GM12874 (cell line): ENCODE results near the gene ZFHX3.

Experiments used
- TF ChIP-seq, protein P1 (sequence below): IDR thresholded peaks from 2 replicates; pipeline ENCODE4 v1.5.1; 2011; ENCODE audit warnings: low read depth, mild to moderate bottlenecking, control low read depth, low read length, moderate library complexity; ENCODE audit not compliant: insufficient read depth

Gene ZFHX3

GRCh38 chr16:72850853-72851252 lies 197.1 kb downstream of the ZFHX3 start:
- TF ChIP-seq, protein P1, sequence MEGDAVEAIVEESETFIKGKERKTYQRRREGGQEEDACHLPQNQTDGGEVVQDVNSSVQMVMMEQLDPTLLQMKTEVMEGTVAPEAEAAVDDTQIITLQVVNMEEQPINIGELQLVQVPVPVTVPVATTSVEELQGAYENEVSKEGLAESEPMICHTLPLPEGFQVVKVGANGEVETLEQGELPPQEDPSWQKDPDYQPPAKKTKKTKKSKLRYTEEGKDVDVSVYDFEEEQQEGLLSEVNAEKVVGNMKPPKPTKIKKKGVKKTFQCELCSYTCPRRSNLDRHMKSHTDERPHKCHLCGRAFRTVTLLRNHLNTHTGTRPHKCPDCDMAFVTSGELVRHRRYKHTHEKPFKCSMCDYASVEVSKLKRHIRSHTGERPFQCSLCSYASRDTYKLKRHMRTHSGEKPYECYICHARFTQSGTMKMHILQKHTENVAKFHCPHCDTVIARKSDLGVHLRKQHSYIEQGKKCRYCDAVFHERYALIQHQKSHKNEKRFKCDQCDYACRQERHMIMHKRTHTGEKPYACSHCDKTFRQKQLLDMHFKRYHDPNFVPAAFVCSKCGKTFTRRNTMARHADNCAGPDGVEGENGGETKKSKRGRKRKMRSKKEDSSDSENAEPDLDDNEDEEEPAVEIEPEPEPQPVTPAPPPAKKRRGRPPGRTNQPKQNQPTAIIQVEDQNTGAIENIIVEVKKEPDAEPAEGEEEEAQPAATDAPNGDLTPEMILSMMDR: no peak

- TF ChIP-seq, protein P1: no peak
Observed at GRCh38 chr16:72850021-72850420, 197.9 kb downstream of the ZFHX3 start.

- TF ChIP-seq, protein P1: no peak
Observed at GRCh38 chr16:72848759-72849664, 198.9 kb downstream of the ZFHX3 start.

DNA sequence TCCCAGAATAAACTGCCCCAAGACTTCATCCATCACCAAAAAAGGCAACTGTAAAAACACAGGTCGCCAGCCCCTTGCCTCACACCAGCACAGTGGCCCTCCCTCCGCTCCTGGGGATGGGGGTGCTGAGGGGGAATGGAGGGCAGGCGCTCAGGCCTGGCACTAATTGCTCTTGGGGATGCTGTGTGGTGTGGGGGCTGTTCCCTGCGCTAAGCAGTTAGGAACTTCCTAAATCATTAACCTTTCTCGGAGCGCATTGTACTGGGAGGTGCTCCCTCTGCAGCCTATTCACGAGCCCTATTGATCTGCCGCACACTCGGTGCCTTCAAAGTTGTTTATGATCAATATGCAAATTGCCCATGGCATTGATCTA lies 199.9 kb downstream of the ZFHX3 start:
- TF ChIP-seq, protein P1: no peak

DNA sequence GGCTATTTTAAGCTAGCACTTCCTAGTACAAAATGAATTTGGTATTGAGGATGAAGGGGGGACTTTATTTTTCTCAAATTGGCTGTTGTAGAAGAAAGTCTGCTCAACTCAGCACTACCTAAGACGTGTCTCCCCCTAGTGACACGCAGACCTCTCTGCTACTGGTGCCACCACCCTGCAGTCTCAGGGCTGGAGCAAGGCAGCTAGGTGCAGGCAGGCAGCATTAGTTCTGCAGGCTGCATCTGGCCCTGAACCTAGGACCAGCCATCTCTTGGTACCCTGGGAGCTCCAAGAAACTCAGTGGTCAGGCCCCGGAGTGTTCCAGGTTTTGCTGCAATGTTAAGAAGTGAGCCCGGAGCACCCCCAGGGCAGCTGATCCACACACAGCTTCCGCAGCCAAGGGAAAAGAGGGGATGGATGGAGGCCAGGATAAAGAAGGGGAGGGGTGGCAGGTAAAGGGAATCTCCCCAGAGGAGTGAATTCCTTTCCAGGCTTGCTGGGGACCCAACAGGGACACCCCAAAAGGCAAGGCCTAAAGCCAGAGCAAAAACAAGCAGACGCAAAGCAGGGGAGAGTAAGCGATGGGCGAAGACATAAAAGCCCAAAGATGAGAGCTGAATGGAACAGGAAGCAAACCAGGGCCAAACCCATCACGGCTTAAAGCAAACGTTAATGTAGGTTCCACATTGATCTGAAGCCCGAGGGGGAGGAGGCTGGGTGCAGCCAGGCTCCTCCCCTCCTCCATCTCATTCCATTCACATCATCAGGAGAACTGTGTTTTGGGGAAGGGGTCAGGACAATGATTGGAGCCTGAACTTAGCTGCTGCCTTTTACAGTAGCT lies 200.5 kb downstream of the ZFHX3 start:
- TF ChIP-seq, protein P1: peak; percentile 70

- TF ChIP-seq, protein P1: no peak
Observed at GRCh38 chr16:72846594-72846993, 201.3 kb downstream of the ZFHX3 start.

GRCh38 chr16:72845322-72846020 lies 202.5 kb downstream of the ZFHX3 start:
- TF ChIP-seq, protein P1: no peak
